ENCODE results near the gene FAM153A.
"Not testable (repeated sequence)": the region's sequence is repeated elsewhere in the genome, so short reads cannot be mapped to it uniquely, and the experiment has no call there.

DNA sequence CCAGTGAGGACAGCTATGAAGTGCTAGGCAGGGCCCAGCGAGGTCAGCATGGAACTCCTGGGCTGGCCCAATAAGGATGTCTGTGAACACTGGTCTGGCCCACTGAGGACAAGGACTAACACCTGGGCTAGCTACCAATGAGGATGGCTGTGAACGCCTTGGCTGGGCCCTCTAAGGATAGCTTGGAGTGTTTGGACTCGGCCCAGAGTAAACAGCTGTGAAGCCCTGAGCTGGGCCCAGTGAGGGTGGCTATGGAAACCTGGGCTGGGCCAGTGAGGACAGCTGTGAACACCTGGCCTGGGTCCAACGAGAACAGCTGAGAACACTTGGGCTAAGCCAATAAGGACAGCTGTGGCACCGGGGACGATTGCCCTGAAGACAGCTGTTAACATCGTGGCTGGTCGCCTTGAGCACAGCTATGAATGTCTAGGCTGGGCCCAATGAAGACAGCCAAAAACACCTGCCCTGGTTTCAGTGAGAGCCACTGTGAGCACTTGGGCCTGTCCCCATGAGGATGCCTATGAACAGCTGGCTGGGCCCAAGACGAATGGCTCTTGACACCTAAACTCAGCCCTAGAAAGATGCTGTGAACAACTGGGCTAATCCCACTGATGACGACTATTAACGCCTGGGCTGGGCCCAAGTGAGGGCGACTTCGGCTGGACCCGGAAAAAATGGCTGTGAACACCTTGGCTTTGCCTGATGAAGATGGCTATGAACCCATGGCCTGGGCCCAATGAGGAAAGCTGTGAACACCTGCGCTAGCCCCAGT lies 18.8 kb downstream of the FAM153A start:
- TF ChIP-seq, protein P1, sequence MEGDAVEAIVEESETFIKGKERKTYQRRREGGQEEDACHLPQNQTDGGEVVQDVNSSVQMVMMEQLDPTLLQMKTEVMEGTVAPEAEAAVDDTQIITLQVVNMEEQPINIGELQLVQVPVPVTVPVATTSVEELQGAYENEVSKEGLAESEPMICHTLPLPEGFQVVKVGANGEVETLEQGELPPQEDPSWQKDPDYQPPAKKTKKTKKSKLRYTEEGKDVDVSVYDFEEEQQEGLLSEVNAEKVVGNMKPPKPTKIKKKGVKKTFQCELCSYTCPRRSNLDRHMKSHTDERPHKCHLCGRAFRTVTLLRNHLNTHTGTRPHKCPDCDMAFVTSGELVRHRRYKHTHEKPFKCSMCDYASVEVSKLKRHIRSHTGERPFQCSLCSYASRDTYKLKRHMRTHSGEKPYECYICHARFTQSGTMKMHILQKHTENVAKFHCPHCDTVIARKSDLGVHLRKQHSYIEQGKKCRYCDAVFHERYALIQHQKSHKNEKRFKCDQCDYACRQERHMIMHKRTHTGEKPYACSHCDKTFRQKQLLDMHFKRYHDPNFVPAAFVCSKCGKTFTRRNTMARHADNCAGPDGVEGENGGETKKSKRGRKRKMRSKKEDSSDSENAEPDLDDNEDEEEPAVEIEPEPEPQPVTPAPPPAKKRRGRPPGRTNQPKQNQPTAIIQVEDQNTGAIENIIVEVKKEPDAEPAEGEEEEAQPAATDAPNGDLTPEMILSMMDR (IDR thresholded peaks at IDR 0.05), result not testable (repeated sequence)
- TF ChIP-seq POLR2A, POLR2AphosphoS5, EP300 (IDR thresholded peaks at IDR 0.05): not testable (repeated sequence)

Measured in sigmoid colon (tissue), 4 donors.